H1 (cell line): ENCODE measurements around the gene NREP. TPM values are rescaled to one million over a fixed set of nuclear protein-coding genes. Genes with fewer than 3 reads are reported as not detected.

ENCODE experiments used
- CBX5 ChIP-seq: fragments of 300-800, 300-1000 bp; sonication (generic); IDR thresholded peaks from 2 replicates; pipeline ENCODE4 v1.7.1; 2016; ENCODE audit warnings: antibody characterized with exemption, low read length, low read depth
- CHD1 ChIP-seq: IDR thresholded peaks from 2 replicates; pipeline ENCODE4 v1.6.1; 2012; ENCODE audit warnings: low read depth, low read length, improper control_type of control experiment
- CHD2 ChIP-seq: IDR thresholded peaks from 2 replicates; pipeline ENCODE4 v1.6.1; 2012; ENCODE audit warnings: low read length, improper control_type of control experiment
- EP300 ChIP-seq, 2 experiments: IDR thresholded peaks; 1 replicate in 1 of 2; 2 replicates in 1 of 2; pipeline ENCODE4 v1.6.1; 2011 to 2012; ENCODE audit warnings: low read depth in 2 of 2, low read length in 2 of 2, mild to moderate bottlenecking in 2 of 2, borderline replicate concordance in 1 of 2, inconsistent platforms in 1 of 2, moderate library complexity in 1 of 2
- EZH2 ChIP-seq: fragments of 200-600 bp; sonication (generic); IDR thresholded peaks from 2 replicates; pipeline ENCODE4 v1.7.1; 2012; ENCODE audit warnings: low read depth, mild to moderate bottlenecking, moderate library complexity, low read length, inconsistent platforms; ENCODE audit not compliant: severe bottlenecking
- FOSL1 ChIP-seq: IDR thresholded peaks from 2 replicates; pipeline ENCODE4 v1.6.1; 2011; ENCODE audit warnings: mild to moderate bottlenecking, low read depth, low read length, moderate library complexity; ENCODE audit not compliant: insufficient read depth
- HDAC2 ChIP-seq, 2 experiments: fragments of 300-600 bp in 1 of 2; sonication (generic) in 1 of 2; IDR thresholded peaks; 2 replicates each; pipeline ENCODE4 v1.6.1; 2011 to 2012; ENCODE audit warnings: low read depth in 2 of 2, low read length in 2 of 2, mild to moderate bottlenecking in 2 of 2, moderate library complexity in 2 of 2, borderline replicate concordance in 1 of 2, inconsistent platforms in 1 of 2
- KDM4A ChIP-seq: IDR thresholded peaks from one replicate; pipeline ENCODE4 v1.7.1; 2012; ENCODE audit warnings: low read depth, mild to moderate bottlenecking, moderate library complexity, low read length, inconsistent platforms; ENCODE audit not compliant: severe bottlenecking
- MAFK ChIP-seq: IDR thresholded peaks from 2 replicates; pipeline ENCODE4 v1.6.1; 2012; ENCODE audit warnings: low read depth, mild to moderate bottlenecking, improper control_type of control experiment, low read length
- NANOG ChIP-seq: IDR thresholded peaks from 2 replicates; pipeline ENCODE4 v1.6.1; 2011; ENCODE audit warnings: low read length, low read depth, mild to moderate bottlenecking, inconsistent platforms; ENCODE audit not compliant: insufficient read depth, poor library complexity, severe bottlenecking
- RAD21 ChIP-seq, 2 experiments: IDR thresholded peaks in 1 of 2; conservative IDR thresholded peaks in 1 of 2; 2 replicates each; pipeline ENCODE4 v1.6.1; 2011; ENCODE audit warnings: low read depth in 2 of 2, low read length in 2 of 2, improper control_type of control experiment in 1 of 2, inconsistent platforms in 1 of 2, mild to moderate bottlenecking in 1 of 2, moderate library complexity in 1 of 2
- SIN3A ChIP-seq, 2 experiments: IDR thresholded peaks in 1 of 2; conservative IDR thresholded peaks in 1 of 2; 2 replicates each; pipeline ENCODE4 v1.6.1; 2011 to 2012; ENCODE audit warnings: low read length in 2 of 2, improper control_type of control experiment in 1 of 2, low read depth in 1 of 2, mild to moderate bottlenecking in 1 of 2
- SIX5 ChIP-seq: IDR thresholded peaks from 2 replicates; pipeline ENCODE4 v1.6.1; 2011; ENCODE audit warnings: mild to moderate bottlenecking, low read depth, low read length
- TAF1 ChIP-seq: IDR thresholded peaks from 2 replicates; pipeline ENCODE4 v1.6.1; 2011; ENCODE audit warnings: mild to moderate bottlenecking, low read depth, low read length
- polyA plus RNA-seq, 7 experiments: library from polyadenylated mRNA; depleted of rRNA in 3 of 7; stranded (reverse) in 5 of 7; unstranded in 2 of 7; fragments of >200 nt in 5 of 7; fragments of 200-250 nt in 2 of 7; gene quantifications; 1 replicate in 5 of 7; 2 replicates in 1 of 7; 4 replicates in 1 of 7; pipeline versions ENCODE4 v1.2.1 to v1.2.3, GENCODE V29; 2011 to 2013; ENCODE audit warnings: missing spikeins in 2 of 7, mixed read lengths in 2 of 7
- total RNA-seq: library from RNA; stranded (reverse); fragmentation: NEBNext Ultra II Directional; extraction: Animal tissue kit (Norgen Biotek cat#: 25700); gene quantifications from 2 replicates; pipeline ENCODE4 v1.2.1, GENCODE V29; 2021

The NREP gene
- total and polyA plus RNA-seq, 2 of the 8 experiments (the other 6 are each of a cell fraction or from before 2014, with no cell fraction given), result 254 to 301 TPM

DNA sequence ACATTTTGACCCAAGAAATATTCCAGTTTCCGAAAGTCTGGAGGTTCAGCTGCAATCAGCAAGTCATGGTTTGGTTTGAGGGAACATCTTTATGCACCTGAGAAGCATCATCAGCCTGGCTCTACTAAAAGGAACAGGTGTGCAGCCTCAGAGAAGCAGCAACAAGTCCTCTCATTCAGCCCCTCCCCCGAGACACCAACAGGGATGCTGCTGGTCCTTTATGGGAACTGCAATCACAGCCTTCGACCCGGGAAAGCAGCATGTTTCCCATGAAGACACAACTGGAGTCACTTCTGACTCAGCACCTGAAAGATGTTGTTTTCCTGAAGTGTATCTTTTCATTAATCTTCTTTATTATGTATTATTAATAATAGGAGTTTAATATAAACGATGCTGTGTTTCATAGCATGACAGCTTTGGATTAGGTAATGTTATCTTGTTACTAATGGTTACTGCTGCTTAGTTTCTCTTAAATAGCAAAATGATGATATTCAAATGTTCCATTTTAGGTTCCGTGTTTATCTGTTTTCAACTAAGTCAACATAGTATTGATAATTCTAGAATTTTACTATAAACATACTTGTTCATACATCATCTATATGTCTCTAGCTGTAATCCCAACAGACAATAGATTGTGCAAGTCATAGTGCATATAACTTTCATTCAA, 15.6 kb upstream of the NREP start (continued):
- TF ChIP-seq HDAC2 (IDR thresholded peaks at IDR 0.05; ENCODE audit: borderline replicate concordance in 1 of 2, low read depth in 2 of 2, low read length in 2 of 2) (no peak), CHD2 (no peak), CHD1 (no peak), MAFK (0 out of 2 replicates have a peak, but pooled peaks have one; percentile 14), EZH2 (no peak), SIN3A (conservative IDR thresholded peaks at IDR 0.05 in 1 of 2, IDR thresholded peaks at IDR 0.05 in 1 of 2; ENCODE audit: low read depth in 1 of 2, low read length in 2 of 2) (no peak), SIX5 (no peak), FOSL1 (no peak), EP300 (IDR thresholded peaks at IDR 0.05; ENCODE audit: borderline replicate concordance in 1 of 2, low read depth in 2 of 2, low read length in 2 of 2) (no peak), KDM4A (no peak), TAF1 (no peak), NANOG (no peak), CBX5 (no peak), RAD21 (IDR thresholded peaks at IDR 0.05 in 1 of 2, conservative IDR thresholded peaks at IDR 0.05 in 1 of 2; ENCODE audit: low read depth in 2 of 2, low read length in 2 of 2) (peak; percentile 15 to 16; a peak in 1 of 4 replicates)
- TF ChIP-seq, all 59 proteins: peak for 8
